Measurements from ENCODE around the gene ZMYND10.

Gene ZMYND10

GRCh38 chr3:50342813-50343633 is 2.5 kb downstream of the ZMYND10 start:
- DNase-seq, result no peak

GRCh38 chr3:50341996-50342650 is 3.4 kb downstream of the ZMYND10 start:
- DNase-seq, result no peak

GRCh38 chr3:50341537-50341936 is 4.0 kb downstream of the ZMYND10 start:
- DNase-seq, result no peak

- DNase-seq, result no peak
Observed at GRCh38 chr3:50340448-50341329, 4.8 kb downstream of the ZMYND10 start, which contains the start of gene RASSF1. Gene RASSF1 (minus strand): TSS chr3:50340836. CDS start chr3:50340805, 31 bp downstream.

- DNase-seq, result no peak
Observed at GRCh38 chr3:50340147-50340447, 5.4 kb downstream of the ZMYND10 start.

GRCh38 chr3:50339485-50340146 is 5.9 kb downstream of the ZMYND10 start:
- no peak for DNase-seq

- DNase-seq, result no peak
Observed at GRCh38 chr3:50338965-50339364, 6.6 kb downstream of the ZMYND10 start.

GRCh38 chr3:50337175-50337861 is 8.2 kb downstream of the ZMYND10 start:
- peak; percentile 94 for DNase-seq

GRCh38 chr3:50336452-50337174 is 8.9 kb downstream of the ZMYND10 start:
- DNase-seq, result no peak

GRCh38 chr3:50334339-50335075 is 11.0 kb downstream of the ZMYND10 start:
- DNase-seq, result no peak

GRCh38 chr3:50333744-50334328 is 11.7 kb downstream of the ZMYND10 start:
- no peak for DNase-seq

- no peak for DNase-seq
Observed at GRCh38 chr3:50331364-50331907, 14.1 kb downstream of the ZMYND10 start.

- DNase-seq, result no peak
Observed at GRCh38 chr3:50330330-50330729, 15.2 kb downstream of the ZMYND10 start.

GRCh38 chr3:50327943-50328691 is 17.4 kb downstream of the ZMYND10 start, which contains the start of gene TUSC2:
Gene TUSC2 (minus strand): TSS chr3:50328223. CDS start chr3:50328099, 124 bp downstream.
- peak; percentile 76 for DNase-seq

- DNase-seq, result no peak
Observed at GRCh38 chr3:50327129-50327528, 18.4 kb downstream of the ZMYND10 start.

GRCh38 chr3:50326182-50326541 is 19.4 kb downstream of the ZMYND10 start:
- DNase-seq, result no peak

- DNase-seq, result no peak
Observed at GRCh38 chr3:50325497-50326181, 19.9 kb downstream of the ZMYND10 start.

GRCh38 chr3:50325113-50325480 is 20.4 kb downstream of the ZMYND10 start:
- DNase-seq, result no peak

All from NCI-H446 treated with DMSO at 0.1 percent for 48 hours (cell line).